ES-I3 (cell line): ENCODE results near the gene IGFBP3.
A peak's percentile ranks its signal among the peaks of the same experiment; 100 is the strongest.
"Not testable (repeated sequence)": the region's sequence is repeated elsewhere in the genome, so short reads cannot be mapped to it uniquely, and the experiment has no call there.

ENCODE experiments used
- H3K36me3 ChIP-seq: 2 replicates; pipeline ENCODE4 v1.6.1; 2013; ENCODE audit warnings: mild to moderate bottlenecking, low read length, control low read depth, moderate library complexity; ENCODE audit not compliant: insufficient read depth
- H3K4me1 ChIP-seq: 2 replicates; pipeline ENCODE4 v1.6.1; 2013; ENCODE audit warnings: mild to moderate bottlenecking, control low read depth, low read length; ENCODE audit not compliant: insufficient read depth
- H3K9ac ChIP-seq: 2 replicates; pipeline ENCODE4 v1.6.1; 2013; ENCODE audit warnings: low read depth, mild to moderate bottlenecking, low read length, moderate library complexity
- H3K9me3 ChIP-seq: 2 replicates; pipeline ENCODE4 v1.6.1; 2013; ENCODE audit warnings: mild to moderate bottlenecking, low read length, moderate library complexity; ENCODE audit not compliant: control insufficient read depth, insufficient read depth

Gene IGFBP3, protein sequence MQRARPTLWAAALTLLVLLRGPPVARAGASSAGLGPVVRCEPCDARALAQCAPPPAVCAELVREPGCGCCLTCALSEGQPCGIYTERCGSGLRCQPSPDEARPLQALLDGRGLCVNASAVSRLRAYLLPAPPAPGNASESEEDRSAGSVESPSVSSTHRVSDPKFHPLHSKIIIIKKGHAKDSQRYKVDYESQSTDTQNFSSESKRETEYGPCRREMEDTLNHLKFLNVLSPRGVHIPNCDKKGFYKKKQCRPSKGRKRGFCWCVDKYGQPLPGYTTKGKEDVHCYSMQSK

DNA sequence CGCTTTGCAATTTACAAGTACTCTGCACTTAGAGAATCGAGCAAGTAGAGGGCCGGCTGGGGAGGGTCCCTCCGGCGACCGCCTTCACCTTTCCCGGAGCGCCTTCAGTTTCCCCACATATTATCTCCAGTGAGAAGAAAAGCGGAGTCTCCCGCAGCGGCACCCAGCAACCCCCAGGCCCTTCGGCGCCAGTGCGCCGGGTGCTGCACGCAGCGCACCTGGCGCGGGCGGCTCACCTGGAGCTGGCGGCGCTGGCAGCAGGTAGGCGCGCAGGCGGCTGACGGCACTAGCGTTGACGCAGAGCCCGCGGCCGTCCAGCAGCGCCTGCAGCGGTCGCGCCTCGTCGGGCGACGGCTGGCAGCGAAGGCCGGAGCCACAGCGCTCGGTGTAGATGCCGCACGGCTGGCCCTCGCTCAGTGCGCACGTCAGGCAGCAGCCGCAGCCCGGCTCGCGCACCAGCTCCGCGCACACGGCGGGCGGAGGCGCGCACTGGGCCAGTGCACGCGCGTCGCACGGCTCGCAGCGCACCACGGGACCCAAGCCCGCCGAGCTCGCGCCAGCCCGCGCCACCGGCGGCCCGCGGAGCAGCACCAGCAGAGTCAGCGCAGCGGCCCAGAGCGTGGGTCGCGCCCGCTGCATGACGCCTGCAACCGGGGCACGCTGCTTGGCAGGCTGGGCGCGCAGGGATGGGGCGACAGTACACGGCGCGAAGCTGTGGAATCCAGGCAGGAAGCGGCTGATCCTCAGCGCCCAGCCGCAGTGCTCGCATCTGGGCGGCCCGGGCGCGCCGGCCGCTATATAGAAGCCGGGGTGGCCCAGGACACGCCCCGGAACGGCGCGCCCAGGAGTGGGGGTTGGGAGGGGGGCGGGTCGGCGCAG is at the start of gene IGFBP3:
Gene IGFBP3 (minus strand): TSS at position 771 of the 879 bp plus-strand sequence. CDS start 132 bp downstream, at position 639.
- peaks cover 12% of the 10 kb centered on the region for H3K4me1 ChIP-seq
- H3K9ac ChIP-seq: peak within 1 kb of the TSS; percentile 45
- H3K9me3 ChIP-seq: no peaks in the 10 kb centered on the region
- H3K36me3 ChIP-seq: no peaks in the 10 kb centered on the region

DNA sequence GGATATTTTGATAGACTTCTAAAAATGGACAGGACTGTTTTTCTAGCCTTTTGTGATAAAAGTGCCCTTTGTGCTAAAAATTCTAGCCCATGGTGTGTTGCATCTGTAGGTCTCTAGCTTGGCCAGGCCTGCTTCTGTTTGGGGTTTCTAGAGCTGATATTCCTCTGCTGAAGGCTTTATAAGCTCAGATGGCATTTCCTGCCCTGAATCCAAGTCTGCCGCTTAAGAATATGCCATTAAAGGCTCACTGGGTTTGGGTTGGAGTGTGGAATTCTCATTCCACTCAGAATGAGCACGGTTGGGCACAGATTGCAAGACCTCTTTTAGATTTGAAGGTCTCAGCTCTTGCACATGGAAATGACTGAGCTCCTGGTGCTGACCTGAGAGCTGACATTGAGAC is 49.4 kb upstream of the IGFBP3 start:
- no peaks in the 10 kb centered on the region for H3K36me3 ChIP-seq
- H3K9ac ChIP-seq: no peak overlapping the region
- no peaks in the 10 kb centered on the region for H3K4me1 ChIP-seq
- no peaks in the 10 kb centered on the region for H3K9me3 ChIP-seq

DNA sequence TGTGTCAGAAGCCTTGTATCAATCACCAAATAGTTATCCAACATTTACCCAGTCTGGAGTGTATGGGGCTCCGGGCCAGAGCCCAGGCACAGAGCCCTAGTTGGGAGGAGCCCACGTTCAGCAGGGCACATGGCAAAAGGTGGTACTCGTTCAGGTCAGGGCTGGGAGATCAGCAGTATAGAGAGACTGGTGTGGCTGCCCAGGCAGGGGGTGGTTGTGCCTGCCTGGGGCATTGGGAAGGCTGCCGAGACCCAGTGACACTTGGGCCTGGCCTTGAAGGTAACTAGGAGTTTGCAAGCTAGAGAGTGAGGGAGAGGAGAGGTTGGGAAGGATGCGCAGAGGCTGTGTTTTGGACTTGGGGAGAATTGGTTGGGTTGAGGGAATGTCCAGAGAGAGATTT is 48.9 kb upstream of the IGFBP3 start:
- no peak overlapping the region for H3K9ac ChIP-seq
- H3K36me3 ChIP-seq: no peaks in the 10 kb centered on the region
- no peaks in the 10 kb centered on the region for H3K9me3 ChIP-seq
- no peaks in the 10 kb centered on the region for H3K4me1 ChIP-seq

DNA sequence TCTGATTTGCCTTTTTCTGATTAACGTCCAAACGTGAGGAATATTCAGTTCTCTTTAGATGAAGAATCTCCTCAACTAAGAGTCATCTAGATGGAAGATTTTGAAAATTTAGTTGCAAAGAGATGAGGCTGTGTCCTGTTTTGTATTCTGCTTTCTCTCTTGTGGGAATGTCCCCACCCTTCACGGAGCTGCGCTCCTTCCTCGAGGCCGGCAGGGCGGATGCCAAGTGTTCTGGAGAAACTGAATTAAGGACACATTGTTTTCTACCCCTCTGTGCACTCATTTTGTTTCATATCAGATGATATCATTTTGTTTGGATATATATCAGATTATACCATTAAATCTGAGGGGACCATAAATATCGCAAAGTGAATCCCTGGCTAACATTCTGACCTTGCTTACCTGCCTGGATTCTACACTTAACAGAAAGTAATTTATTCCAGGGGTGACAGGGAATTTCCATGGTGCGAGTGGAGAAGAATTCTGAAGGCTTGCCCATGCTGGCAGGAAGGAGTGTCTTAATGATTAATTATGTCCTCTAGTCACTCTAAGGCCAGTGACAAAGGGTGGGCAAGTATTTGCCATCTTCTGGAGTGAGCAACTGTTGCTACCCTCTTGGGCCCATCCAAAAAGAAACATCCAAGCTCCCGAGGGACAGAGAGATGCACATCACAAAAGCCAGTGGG is 47.9 kb upstream of the IGFBP3 start:
- Histone ChIP-seq H3K9me3 (no peaks in the 10 kb centered on the region), H3K9ac (no peak overlapping the region), H3K36me3 (no peaks in the 10 kb centered on the region), H3K4me1 (no peaks in the 10 kb centered on the region)

DNA sequence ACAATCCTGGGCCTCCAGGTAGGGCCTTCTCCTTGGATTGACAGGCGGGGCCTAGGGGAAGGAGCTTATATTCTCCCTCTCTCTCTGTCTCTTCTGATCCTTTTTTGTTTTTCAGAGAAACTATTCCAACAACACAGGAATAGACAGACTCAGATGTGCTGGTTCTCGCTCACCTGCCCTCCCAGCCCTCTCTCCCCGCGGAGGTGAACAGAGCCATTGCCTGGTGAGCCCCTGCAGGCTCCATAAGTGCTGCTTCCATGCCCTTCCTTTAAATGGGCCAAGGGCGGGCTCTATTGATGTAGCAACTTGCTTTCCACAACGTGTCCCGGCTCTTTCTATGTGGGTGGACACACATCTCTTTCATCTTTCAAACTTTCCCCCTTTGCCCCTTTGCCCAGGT is 47.2 kb upstream of the IGFBP3 start:
- Histone ChIP-seq H3K36me3 (no peaks in the 10 kb centered on the region), H3K9ac (no peak overlapping the region), H3K9me3 (no peaks in the 10 kb centered on the region), H3K4me1 (no peaks in the 10 kb centered on the region)

DNA sequence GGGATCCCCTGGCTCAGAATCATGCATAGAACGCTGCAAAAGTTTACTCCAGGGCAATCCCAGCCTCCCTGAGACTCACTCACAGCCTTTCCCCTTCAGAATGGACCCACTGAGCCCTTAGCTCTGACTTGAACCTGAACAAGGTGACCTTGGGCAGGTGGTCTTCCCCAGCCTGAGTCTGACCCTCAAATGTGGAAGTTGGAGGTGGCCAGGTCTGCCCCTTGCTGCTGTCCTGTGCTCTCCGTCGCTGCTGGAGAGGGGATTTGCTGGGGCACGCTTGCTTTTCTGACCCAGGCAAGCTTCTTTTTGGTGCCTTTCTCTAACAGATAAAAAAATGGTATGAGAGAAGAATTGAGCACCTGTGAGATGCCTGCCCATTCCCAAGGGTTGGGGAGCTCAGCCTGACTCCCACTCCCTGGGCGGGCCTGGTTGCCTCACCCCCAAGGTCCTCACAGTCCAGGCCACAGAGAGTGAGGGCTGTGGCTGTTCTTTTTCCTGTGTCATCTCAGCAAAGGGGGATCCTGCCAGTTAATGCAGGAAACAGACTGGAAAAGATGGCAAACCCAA is 46.6 kb upstream of the IGFBP3 start:
- H3K36me3 ChIP-seq: no peaks in the 10 kb centered on the region

DNA sequence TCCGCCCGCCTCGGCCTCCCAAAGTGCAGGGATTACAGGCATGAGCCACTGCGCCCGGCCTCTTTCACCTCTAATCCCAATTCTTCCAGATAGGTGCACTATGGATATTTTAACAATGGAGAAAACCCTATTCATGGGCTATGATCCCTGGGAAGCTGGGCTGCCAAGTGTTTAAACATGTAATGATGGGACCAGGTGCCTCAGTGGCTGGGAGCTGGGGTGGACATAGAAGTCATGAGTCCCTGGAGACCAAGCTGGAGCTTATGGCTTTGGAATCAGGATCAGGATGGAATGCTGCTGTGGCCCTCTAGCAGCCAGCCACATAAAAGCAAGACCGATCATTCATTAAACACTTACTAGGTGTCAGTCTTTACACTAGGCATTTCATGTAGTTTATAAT is 41.8 kb upstream of the IGFBP3 start:
- H3K36me3 ChIP-seq: no peaks in the 10 kb centered on the region
- H3K4me1 ChIP-seq: no peaks in the 10 kb centered on the region
- H3K9me3 ChIP-seq: no peaks in the 10 kb centered on the region
- no peak overlapping the region for H3K9ac ChIP-seq

More for the DNA sequence above, 46.6 kb upstream of the IGFBP3 start:
- Histone ChIP-seq H3K9me3 (no peaks in the 10 kb centered on the region), H3K4me1 (no peaks in the 10 kb centered on the region), H3K9ac (no peak overlapping the region)

DNA sequence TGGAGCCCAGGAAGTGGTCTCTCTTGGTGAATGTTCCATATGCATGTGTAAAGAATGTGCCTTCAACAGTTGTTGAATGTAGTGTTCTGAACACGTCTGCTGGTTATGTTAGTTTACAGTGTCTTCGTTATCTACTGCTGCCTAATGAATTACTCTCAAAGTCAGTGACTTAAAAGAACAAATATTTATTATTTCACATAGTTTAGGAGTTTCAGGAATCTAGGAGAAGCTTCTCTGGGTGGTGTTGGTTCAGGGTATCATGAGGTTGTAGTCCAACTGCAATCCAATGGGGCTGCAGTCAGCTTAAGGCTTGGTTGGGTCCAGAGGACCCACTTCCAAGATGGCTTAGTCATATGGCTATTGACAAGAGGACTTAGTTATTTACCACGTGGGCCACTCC is 36.6 kb upstream of the IGFBP3 start:
- Histone ChIP-seq H3K4me1 (no peaks in the 10 kb centered on the region), H3K36me3 (no peaks in the 10 kb centered on the region), H3K9me3 (peaks cover 10% of the 10 kb centered on the region; the same call in 1 of the 2 replicates), H3K9ac (no peak overlapping the region)

DNA sequence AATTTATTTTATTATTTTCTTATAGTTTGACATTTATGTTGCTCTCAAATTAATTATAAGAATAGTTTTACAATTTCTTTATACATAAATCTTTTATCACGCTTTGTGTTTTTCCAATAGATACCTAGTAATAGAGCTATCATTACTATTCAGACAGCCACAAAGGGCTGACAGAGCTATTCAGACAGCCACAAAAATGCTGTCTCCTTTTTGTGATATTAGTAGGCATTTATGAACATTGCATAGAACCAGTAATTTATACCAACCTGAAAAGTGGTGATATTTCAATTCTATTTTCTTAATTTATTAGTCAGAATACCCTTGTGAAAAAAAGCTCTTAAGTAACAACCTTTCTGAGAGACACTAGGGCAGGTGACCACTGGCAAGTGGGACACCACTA is 34.2 kb upstream of the IGFBP3 start:
- H3K9me3 ChIP-seq: peaks cover 10% of the 10 kb centered on the region; the same call in 1 of the 2 replicates
- no peaks in the 10 kb centered on the region for H3K4me1 ChIP-seq
- no peaks in the 10 kb centered on the region for H3K36me3 ChIP-seq
- H3K9ac ChIP-seq: no peak overlapping the region

DNA sequence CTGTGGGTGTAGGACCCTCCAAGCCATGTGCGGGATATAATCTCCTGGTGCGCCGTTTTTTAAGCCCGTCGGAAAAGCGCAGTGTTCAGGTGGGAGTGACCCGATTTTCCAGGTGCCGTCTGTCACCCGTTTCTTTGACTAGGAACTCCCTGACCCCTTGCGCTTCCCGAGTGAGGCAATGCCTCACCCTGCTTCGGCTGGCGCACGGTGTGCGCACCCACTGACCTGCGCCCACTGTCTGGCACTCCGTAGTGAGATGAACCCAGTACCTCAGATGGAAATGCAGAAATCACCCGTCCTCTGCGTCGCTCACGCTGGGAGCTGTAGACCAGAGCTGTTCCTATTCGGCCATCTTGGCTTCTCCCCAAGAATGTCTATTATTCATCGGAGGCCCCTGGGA is 32.0 kb upstream of the IGFBP3 start:
- not testable (repeated sequence) for H3K4me1 ChIP-seq, H3K9ac ChIP-seq, H3K36me3 ChIP-seq, H3K9me3 ChIP-seq

DNA sequence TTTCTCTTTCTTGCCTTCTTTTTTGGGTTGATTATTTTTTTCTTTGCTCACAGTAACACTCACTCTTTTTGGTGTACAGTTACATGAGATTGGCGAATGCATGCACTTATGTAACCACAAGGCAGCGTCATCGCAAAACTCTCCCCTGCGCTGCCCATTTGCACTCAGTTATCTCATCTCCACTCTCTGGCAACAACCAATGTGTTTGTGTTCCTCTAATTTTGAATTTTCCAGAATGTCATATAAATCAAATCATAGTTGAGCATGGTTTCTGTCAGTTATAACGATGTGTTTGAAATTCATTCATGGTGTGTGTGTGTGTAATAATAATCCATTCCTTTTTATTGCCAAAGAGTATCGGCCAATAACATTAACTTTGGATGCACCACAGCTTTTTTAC is 23.0 kb upstream of the IGFBP3 start:
- Histone ChIP-seq H3K9ac (no peak overlapping the region), H3K36me3 (no peaks in the 10 kb centered on the region), H3K4me1 (no peaks in the 10 kb centered on the region), H3K9me3 (no peaks in the 10 kb centered on the region; the same call in 1 of the 2 replicates)

DNA sequence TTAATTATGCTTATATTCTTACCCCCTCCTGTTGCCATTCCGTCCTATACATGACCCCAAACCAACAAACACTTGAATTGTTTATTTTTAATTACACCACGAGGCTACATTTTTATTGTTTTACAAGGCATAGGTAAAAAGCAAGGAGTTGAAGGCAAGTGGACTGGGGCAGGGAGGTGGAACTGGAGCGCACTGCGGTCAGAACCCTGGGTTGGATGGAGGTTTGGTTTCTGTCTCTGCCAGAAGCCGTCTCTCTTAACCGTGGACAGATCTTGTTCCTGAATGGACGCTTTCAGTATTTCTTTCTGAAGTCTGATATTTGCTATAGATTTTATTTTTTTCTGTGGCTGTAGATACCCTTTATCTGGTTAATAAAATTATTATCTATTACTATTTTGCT is 19.9 kb upstream of the IGFBP3 start:
- Histone ChIP-seq H3K4me1 (no peaks in the 10 kb centered on the region), H3K9me3 (no peaks in the 10 kb centered on the region; the same call in 1 of the 2 replicates), H3K9ac (no peak overlapping the region), H3K36me3 (no peaks in the 10 kb centered on the region)

DNA sequence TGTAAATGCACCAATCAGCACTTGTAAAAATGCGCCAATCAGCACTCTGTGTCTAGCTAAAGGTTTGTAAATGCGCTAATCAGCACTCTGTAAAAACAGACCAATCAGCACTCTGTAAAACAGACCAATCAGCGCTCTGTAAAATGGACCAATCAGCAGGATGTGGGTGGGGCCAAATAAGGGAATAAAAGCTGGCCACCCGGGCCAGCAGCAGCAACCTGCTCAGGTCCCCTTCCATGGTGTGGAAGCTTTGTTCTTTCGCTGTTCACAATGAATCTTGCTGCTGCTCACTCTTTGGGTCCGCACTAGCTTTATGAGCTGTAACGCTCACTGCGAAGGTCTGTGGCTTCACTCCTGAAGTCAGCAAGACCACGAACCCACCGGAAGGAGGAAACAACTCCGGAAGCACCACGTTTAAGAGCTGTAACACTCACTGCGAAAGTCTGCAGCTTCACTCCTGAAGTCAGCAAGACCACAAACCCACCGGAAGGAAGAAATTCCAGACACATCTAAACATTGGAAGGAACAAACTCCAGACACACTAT is 19.2 kb upstream of the IGFBP3 start:
- H3K9ac ChIP-seq, H3K4me1 ChIP-seq, H3K36me3 ChIP-seq, H3K9me3 ChIP-seq: not testable (repeated sequence)

DNA sequence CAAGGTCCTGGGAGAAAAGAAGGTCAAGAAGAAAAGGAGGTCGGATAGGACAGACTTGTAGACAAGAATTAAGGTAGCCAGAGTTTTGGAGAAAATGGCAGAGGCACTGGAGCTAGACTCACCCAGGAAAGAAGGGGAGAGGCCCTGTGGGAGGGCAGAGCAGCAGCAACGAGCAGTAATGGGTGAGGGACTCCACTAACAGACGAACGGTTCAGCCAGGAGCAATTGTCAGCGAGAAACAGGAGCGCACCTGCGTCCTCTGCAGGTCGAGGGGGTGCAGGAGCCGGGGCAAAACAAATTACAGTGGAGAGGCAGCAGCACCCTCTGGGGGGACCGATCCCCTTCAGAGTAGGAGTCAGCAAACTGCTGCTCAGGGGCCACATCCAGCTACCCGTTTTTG is 18.5 kb upstream of the IGFBP3 start:
- H3K4me1 ChIP-seq: no peaks in the 10 kb centered on the region
- no peaks in the 10 kb centered on the region; the same call in 1 of the 2 replicates for H3K9me3 ChIP-seq
- H3K36me3 ChIP-seq: no peaks in the 10 kb centered on the region
- no peak overlapping the region for H3K9ac ChIP-seq
